Body of pancreas (tissue), 4 donors: Measurements from ENCODE around the gene KCNJ10.

Experiments
- CTCF ChIP-seq, 7 experiments: fragments of 450-650 bp in 4 of 7; fragments of 200-600 bp in 3 of 7; sonication (generic) in 3 of 7; IDR thresholded peaks; one replicate each; pipeline ENCODE4 v1.5.1; 2016 to 2019; ENCODE audit warnings: antibody characterized with exemption in 7 of 7
- POLR2A ChIP-seq, 3 donors: fragments of 450-650 bp; IDR thresholded peaks; one replicate each; pipeline ENCODE4 v1.6.1; 2016; ENCODE audit warnings: antibody characterized with exemption in 3 of 3, mild to moderate bottlenecking in 2 of 3

GRCh38 chr1:160077486-160077885 lies 7.5 kb upstream of the KCNJ10 start:
- TF ChIP-seq CTCF (IDR thresholded peaks at IDR 0.05) (no peak), POLR2A (IDR thresholded peaks at IDR 0.05) (no peak)
